K562 (cell line): ENCODE data around the gene MBLAC2. TPM values are rescaled to one million over a fixed set of nuclear protein-coding genes. Genes with fewer than 3 reads are reported as not detected.

Experiments
- DPF2 ChIP-seq: fragments of 450-650 bp; IDR thresholded peaks from 2 replicates; pipeline ENCODE4 v1.6.1; 2016
- GATAD2B ChIP-seq: fragments of 450-650 bp; IDR thresholded peaks from 2 replicates; pipeline ENCODE4 v1.6.1; 2017; ENCODE audit warnings: mild to moderate bottlenecking, borderline replicate concordance
- PRPF4 ChIP-seq: fragments of 200-400 bp; formaldehyde crosslinking; IDR thresholded peaks from one replicate; pipeline ENCODE4 v1.6.1; 2017; ENCODE audit warnings: low read length, low read depth, mild to moderate bottlenecking; ENCODE audit not compliant: insufficient read depth, poor library complexity, severe bottlenecking
- RCOR1 ChIP-seq, 2 experiments: IDR thresholded peaks; 2 replicates each; pipeline ENCODE4 v1.6.1; 2012; ENCODE audit warnings: low read depth in 2 of 2, low read length in 2 of 2, borderline replicate concordance in 1 of 2, improper control_type of control experiment in 1 of 2
- ZC3H4 ChIP-seq: sonication (generic); formaldehyde crosslinking; IDR thresholded peaks from 2 replicates; pipeline ENCODE4 v1.9.0; 2021; ENCODE audit warnings: missing genetic modification reagents, borderline replicate concordance
- ZNF133 ChIP-seq: fragments of 250-450 bp; sonication (Bioruptor Pico); IDR thresholded peaks from 2 replicates; pipeline ENCODE4 v1.4.0; 2020; ENCODE audit warnings: mild to moderate bottlenecking
- ZNF764 ChIP-seq: fragments of 250-450 bp; sonication (Bioruptor Pico); IDR thresholded peaks from 2 replicates; pipeline ENCODE4 v1.4.0; 2020; ENCODE audit warnings: low read depth, mild to moderate bottlenecking, moderate library complexity
- polyA plus RNA-seq, 8 experiments: library from polyadenylated mRNA; depleted of rRNA in 4 of 8; stranded (reverse) in 5 of 8; unstranded in 3 of 8; fragments of >200 nt; fragmentation: Nextera tagmentation in 2 of 8; fragmentation: Illumina TruSeq in 1 of 8; extraction: Ambion mirVana in 2 of 8; extraction: Trizol in 1 of 8; gene quantifications; 2 replicates each; pipeline versions ENCODE4 v1.2.1 to v1.2.3, GENCODE V29; 2011 to 2014; ENCODE audit warnings: inconsistent platforms in 1 of 8, missing spikeins in 1 of 8
- total RNA-seq, 7 experiments: library from RNA; depleted of rRNA in 6 of 7; stranded (reverse); fragments of >200 nt in 6 of 7; fragmentation: Illumina TruSeq in 2 of 7; extraction: Trizol in 2 of 7; gene quantifications; 2 replicates each; pipeline versions ENCODE4 v1.2.1 to v1.2.3, GENCODE V29; 2011 to 2021; ENCODE audit warnings: low replicate concordance in 1 of 7
- TF ChIP-seq, protein P1 (sequence below): sonication (generic); formaldehyde crosslinking; IDR thresholded peaks from 2 replicates; pipeline ENCODE4 v1.8.0; 2022; ENCODE audit warnings: mild to moderate bottlenecking, missing genetic modification reagents
- TF ChIP-seq, protein P2 (sequence below): fragments of 450-650 bp; IDR thresholded peaks from 2 replicates; pipeline ENCODE4 v1.6.1; 2014; ENCODE audit warnings: low read depth, mild to moderate bottlenecking, moderate library complexity, borderline replicate concordance
- TF ChIP-seq, protein P3 (sequence below): fragments of 450-650 bp; IDR thresholded peaks from one replicate; pipeline ENCODE4 v1.6.1; 2018; ENCODE audit warnings: mild to moderate bottlenecking, moderate library complexity; ENCODE audit not compliant: partially characterized antibody
- TF ChIP-seq, protein P4 (sequence below): sonication (generic); formaldehyde crosslinking; IDR thresholded peaks from 2 replicates; pipeline ENCODE4 v1.8.1; 2022; ENCODE audit warnings: missing genetic modification reagents
- TF ChIP-seq, protein P5 (sequence below), 2 experiments: fragments of 250-450 bp in 1 of 2; fragments of 450-650 bp in 1 of 2; sonication (Bioruptor Pico) in 1 of 2; IDR thresholded peaks; 2 replicates each; pipeline versions ENCODE4 v1.6.1 to v1.8.0; 2016 to 2021; ENCODE audit warnings: mild to moderate bottlenecking in 2 of 2, moderate library complexity in 2 of 2, missing compliant biosample characterization in 1 of 2, missing genetic modification characterization in 1 of 2
- TF ChIP-seq, protein P6 (sequence below): fragments of 450-650 bp; formaldehyde crosslinking; IDR thresholded peaks from 2 replicates; pipeline ENCODE4 v1.4.0; 2022; ENCODE audit warnings: mild to moderate bottlenecking, moderate library complexity
- TF ChIP-seq, protein P7 (sequence below): fragments of 250-450 bp; sonication (Bioruptor Pico); IDR thresholded peaks from 2 replicates; pipeline ENCODE4 v1.6.1; 2021; ENCODE audit warnings: mild to moderate bottlenecking

The MBLAC2 gene
- total and polyA plus RNA-seq, 9 of the 15 experiments (the other 6 are each of a cell fraction or from before 2014, with no cell fraction given): 2.4 to 13.1 (median 10.3) TPM

DNA sequence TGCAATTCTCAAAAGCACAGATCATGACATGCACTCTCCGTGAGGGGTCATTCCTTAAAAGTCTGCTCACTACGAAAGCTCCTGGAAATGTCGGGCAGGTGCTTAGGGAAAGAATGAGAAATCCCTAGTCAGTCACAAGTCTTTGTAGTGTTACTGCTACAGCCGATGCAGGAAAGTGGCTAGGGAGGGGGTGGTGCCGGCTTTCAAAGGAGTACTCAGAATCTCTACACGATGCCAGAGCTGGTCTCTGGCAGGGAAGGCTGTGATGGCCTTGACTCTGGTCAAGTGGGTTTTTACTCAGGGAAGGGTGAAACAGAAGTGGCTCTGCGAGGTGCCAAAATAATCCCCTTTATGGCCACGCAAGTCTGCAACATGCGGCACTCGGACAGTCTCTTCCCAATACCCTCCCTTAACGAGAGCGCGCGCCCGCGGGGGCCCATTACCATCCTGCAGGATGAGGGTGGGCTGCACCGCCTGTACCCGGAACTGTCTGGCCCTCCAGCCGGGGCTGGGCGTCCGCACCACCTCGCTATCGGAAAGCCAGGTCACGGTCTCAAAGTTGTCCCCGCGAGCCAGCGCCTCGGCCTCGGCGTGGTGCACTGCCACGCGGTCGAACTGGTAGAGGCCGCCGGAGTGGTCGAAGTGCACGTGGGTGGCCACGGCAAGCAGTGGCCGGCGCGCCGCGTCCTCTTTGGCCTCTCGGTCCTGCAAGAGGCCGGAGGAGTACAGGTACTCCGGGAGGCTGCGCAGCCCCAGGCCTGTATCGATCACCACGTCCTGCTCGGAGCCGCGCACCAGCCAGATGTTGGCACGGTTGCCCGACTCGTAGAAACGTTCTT lies 956 bp downstream of the MBLAC2 start (continued):
- TF ChIP-seq, protein P1, sequence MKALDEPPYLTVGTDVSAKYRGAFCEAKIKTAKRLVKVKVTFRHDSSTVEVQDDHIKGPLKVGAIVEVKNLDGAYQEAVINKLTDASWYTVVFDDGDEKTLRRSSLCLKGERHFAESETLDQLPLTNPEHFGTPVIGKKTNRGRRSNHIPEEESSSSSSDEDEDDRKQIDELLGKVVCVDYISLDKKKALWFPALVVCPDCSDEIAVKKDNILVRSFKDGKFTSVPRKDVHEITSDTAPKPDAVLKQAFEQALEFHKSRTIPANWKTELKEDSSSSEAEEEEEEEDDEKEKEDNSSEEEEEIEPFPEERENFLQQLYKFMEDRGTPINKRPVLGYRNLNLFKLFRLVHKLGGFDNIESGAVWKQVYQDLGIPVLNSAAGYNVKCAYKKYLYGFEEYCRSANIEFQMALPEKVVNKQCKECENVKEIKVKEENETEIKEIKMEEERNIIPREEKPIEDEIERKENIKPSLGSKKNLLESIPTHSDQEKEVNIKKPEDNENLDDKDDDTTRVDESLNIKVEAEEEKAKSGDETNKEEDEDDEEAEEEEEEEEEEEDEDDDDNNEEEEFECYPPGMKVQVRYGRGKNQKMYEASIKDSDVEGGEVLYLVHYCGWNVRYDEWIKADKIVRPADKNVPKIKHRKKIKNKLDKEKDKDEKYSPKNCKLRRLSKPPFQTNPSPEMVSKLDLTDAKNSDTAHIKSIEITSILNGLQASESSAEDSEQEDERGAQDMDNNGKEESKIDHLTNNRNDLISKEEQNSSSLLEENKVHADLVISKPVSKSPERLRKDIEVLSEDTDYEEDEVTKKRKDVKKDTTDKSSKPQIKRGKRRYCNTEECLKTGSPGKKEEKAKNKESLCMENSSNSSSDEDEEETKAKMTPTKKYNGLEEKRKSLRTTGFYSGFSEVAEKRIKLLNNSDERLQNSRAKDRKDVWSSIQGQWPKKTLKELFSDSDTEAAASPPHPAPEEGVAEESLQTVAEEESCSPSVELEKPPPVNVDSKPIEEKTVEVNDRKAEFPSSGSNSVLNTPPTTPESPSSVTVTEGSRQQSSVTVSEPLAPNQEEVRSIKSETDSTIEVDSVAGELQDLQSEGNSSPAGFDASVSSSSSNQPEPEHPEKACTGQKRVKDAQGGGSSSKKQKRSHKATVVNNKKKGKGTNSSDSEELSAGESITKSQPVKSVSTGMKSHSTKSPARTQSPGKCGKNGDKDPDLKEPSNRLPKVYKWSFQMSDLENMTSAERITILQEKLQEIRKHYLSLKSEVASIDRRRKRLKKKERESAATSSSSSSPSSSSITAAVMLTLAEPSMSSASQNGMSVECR (CRISPR knock-in tag): no peak; the same call in 1 of the 2 replicates
- TF ChIP-seq DPF2 (no peak), ZNF133 (CRISPR knock-in tag) (no peak), ZC3H4 (CRISPR knock-in tag) (no peak; the same call in 1 of the 2 replicates), PRPF4 (no peak), GATAD2B (no peak), RCOR1 (IDR thresholded peaks at IDR 0.05; ENCODE audit: borderline replicate concordance in 1 of 2, low read depth in 2 of 2, low read length in 2 of 2) (no peak), ZNF764 (CRISPR knock-in tag) (no peak)
- TF ChIP-seq, protein P2, sequence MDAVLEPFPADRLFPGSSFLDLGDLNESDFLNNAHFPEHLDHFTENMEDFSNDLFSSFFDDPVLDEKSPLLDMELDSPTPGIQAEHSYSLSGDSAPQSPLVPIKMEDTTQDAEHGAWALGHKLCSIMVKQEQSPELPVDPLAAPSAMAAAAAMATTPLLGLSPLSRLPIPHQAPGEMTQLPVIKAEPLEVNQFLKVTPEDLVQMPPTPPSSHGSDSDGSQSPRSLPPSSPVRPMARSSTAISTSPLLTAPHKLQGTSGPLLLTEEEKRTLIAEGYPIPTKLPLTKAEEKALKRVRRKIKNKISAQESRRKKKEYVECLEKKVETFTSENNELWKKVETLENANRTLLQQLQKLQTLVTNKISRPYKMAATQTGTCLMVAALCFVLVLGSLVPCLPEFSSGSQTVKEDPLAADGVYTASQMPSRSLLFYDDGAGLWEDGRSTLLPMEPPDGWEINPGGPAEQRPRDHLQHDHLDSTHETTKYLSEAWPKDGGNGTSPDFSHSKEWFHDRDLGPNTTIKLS: peak; percentile 13; the same call in 1 of the 2 replicates
- TF ChIP-seq, protein P3, sequence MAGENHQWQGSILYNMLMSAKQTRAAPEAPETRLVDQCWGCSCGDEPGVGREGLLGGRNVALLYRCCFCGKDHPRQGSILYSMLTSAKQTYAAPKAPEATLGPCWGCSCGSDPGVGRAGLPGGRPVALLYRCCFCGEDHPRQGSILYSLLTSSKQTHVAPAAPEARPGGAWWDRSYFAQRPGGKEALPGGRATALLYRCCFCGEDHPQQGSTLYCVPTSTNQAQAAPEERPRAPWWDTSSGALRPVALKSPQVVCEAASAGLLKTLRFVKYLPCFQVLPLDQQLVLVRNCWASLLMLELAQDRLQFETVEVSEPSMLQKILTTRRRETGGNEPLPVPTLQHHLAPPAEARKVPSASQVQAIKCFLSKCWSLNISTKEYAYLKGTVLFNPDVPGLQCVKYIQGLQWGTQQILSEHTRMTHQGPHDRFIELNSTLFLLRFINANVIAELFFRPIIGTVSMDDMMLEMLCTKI: no peak
- TF ChIP-seq, protein P4, sequence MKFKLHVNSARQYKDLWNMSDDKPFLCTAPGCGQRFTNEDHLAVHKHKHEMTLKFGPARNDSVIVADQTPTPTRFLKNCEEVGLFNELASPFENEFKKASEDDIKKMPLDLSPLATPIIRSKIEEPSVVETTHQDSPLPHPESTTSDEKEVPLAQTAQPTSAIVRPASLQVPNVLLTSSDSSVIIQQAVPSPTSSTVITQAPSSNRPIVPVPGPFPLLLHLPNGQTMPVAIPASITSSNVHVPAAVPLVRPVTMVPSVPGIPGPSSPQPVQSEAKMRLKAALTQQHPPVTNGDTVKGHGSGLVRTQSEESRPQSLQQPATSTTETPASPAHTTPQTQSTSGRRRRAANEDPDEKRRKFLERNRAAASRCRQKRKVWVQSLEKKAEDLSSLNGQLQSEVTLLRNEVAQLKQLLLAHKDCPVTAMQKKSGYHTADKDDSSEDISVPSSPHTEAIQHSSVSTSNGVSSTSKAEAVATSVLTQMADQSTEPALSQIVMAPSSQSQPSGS (CRISPR knock-in tag): 0 out of 2 replicates have a peak, but pooled peaks have one; percentile 46
- TF ChIP-seq, protein P5, sequence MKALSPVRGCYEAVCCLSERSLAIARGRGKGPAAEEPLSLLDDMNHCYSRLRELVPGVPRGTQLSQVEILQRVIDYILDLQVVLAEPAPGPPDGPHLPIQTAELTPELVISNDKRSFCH (CRISPR knock-in tag; IDR thresholded peaks at IDR 0.05): no peak
- TF ChIP-seq, protein P5 (tag; IDR thresholded peaks at IDR 0.05): peak; percentile 32; the same call in 1 of the 2 replicates
- TF ChIP-seq, protein P6, sequence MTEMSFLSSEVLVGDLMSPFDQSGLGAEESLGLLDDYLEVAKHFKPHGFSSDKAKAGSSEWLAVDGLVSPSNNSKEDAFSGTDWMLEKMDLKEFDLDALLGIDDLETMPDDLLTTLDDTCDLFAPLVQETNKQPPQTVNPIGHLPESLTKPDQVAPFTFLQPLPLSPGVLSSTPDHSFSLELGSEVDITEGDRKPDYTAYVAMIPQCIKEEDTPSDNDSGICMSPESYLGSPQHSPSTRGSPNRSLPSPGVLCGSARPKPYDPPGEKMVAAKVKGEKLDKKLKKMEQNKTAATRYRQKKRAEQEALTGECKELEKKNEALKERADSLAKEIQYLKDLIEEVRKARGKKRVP (CRISPR knock-in tag): no peak
- TF ChIP-seq, protein P7, sequence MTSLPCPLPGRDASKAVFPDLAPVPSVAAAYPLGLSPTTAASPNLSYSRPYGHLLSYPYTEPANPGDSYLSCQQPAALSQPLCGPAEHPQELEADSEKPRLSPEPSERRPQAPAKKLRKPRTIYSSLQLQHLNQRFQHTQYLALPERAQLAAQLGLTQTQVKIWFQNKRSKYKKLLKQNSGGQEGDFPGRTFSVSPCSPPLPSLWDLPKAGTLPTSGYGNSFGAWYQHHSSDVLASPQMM (CRISPR knock-in tag): no peak
